Gastroesophageal sphincter (tissue), 4 donors: ENCODE data around the gene CFAP99. TPM values are rescaled to one million over a fixed set of nuclear protein-coding genes. Genes with fewer than 3 reads are reported as not detected.

Experiments used
- ATAC-seq: fragments of 150-250 bp; one replicate; pipeline ENCODE4 v1.9.1; 2016; ENCODE audit warnings: mild to moderate bottlenecking, moderate library complexity
- H3K27ac ChIP-seq, 4 donors: fragments of 200-600 bp; sonication (generic) in 3 of 4; 1 replicate in 3 of 4; 2 replicates in 1 of 4; pipeline ENCODE4 v1.5.1; 2016 to 2019
- H3K27me3 ChIP-seq: fragments of 200-600 bp; sonication (generic); one replicate; pipeline ENCODE4 v1.5.1; 2019
- H3K36me3 ChIP-seq, 2 donors: fragments of 200-600 bp; sonication (generic); one replicate each; pipeline ENCODE4 v1.5.1; 2019; ENCODE audit warnings: control low read depth in 1 of 2
- H3K4me1 ChIP-seq, 3 donors: fragments of 200-600 bp; sonication (generic); 1 replicate in 2 of 3; 2 replicates in 1 of 3; pipeline ENCODE4 v1.5.1; 2016 to 2019; ENCODE audit warnings: control low read depth in 2 of 3
- H3K4me3 ChIP-seq, 2 donors: fragments of 200-600 bp; sonication (generic); one replicate each; pipeline ENCODE4 v1.5.1; 2019; ENCODE audit warnings: mild to moderate bottlenecking in 1 of 2, moderate library complexity in 1 of 2
- H3K9me3 ChIP-seq, 3 donors: fragments of 200-600 bp; sonication (generic); one replicate each; pipeline ENCODE4 v1.5.1; 2017 to 2019; ENCODE audit warnings: control low read depth in 2 of 3
- EP300 ChIP-seq: sonication (generic); formaldehyde crosslinking; IDR thresholded peaks from one replicate; pipeline ENCODE4 v1.6.1; 2017; ENCODE audit warnings: antibody characterized with exemption, mild to moderate bottlenecking
- POLR2A ChIP-seq, 2 donors: fragments of 450-650 bp; IDR thresholded peaks; one replicate each; pipeline ENCODE4 v1.6.1; 2017; ENCODE audit warnings: antibody characterized with exemption in 2 of 2, mild to moderate bottlenecking in 2 of 2, moderate library complexity in 1 of 2
- POLR2AphosphoS5 ChIP-seq: sonication (generic); formaldehyde crosslinking; IDR thresholded peaks from one replicate; pipeline ENCODE4 v1.6.1; 2017; ENCODE audit warnings: antibody characterized with exemption
- WGBS, 2 donors: methylation state at CpG; one replicate each; pipeline ENCODE4 v1.1.5; 2018; ENCODE audit warnings: low coverage in 1 of 2; 5-methylcytosine and 5-hydroxymethylcytosine counted together
- total RNA-seq, 4 donors: library from RNA; depleted of rRNA; stranded (reverse); fragments of >200 nt; gene quantifications; one replicate each; pipeline ENCODE4 v1.1.0, GENCODE V29; 2016
- TF ChIP-seq, protein P1 (sequence below), 4 experiments: fragments of 200-600 bp in 2 of 4; fragments of 450-650 bp in 2 of 4; sonication (generic) in 1 of 4; IDR thresholded peaks; one replicate each; pipeline ENCODE4 v1.5.1; 2017 to 2019; ENCODE audit warnings: antibody characterized with exemption in 4 of 4, mild to moderate bottlenecking in 2 of 4, moderate library complexity in 2 of 4

CFAP99 gene
- total RNA-seq, 4 donors from 2014 or later: not detected

DNA sequence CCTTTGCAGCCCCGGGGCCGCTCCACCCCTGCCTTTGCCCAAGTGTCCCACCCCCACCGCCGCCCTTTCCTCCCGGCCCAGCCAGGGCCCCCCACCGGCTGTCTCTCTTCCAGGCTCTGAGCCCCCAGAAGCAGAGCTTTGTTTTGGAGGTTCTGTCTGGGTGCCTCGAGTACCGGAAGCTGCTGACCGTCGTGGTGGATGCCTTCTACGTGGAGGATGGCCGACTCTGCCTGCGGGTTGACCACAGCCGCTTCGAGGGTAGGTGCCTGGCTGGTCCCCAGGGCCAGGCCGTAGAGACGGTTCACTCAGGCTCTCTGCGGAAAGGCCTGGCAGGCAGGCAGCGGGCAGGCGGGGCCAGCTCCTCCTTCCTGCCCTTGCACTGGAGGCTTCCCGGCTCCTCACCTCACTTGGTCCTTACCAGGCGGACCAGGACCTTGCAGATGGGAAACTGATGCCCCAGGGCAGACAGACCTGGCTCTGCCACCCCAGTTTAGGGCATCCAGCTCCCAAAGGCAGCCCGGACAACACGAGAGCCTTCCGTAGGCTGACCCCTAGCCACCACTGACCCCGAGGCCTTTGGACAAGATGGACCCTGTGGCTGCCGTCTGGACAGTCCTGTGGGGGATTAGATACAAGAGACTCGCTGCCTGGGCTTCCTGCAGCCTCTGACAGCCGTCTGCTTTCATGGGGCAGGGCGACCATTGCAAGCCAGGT, 18.2 kb downstream of the CFAP99 start:
- no peak for ATAC-seq
- H3K36me3 ChIP-seq: no peaks in the 10 kb centered on the region
- peaks cover 20% of the 10 kb centered on the region for H3K27me3 ChIP-seq
- H3K9me3 ChIP-seq: no peaks in the 10 kb centered on the region
- TF ChIP-seq EP300 (no peak), POLR2AphosphoS5 (no peak), POLR2A (IDR thresholded peaks at IDR 0.05) (no peak)
- TF ChIP-seq, protein P1, sequence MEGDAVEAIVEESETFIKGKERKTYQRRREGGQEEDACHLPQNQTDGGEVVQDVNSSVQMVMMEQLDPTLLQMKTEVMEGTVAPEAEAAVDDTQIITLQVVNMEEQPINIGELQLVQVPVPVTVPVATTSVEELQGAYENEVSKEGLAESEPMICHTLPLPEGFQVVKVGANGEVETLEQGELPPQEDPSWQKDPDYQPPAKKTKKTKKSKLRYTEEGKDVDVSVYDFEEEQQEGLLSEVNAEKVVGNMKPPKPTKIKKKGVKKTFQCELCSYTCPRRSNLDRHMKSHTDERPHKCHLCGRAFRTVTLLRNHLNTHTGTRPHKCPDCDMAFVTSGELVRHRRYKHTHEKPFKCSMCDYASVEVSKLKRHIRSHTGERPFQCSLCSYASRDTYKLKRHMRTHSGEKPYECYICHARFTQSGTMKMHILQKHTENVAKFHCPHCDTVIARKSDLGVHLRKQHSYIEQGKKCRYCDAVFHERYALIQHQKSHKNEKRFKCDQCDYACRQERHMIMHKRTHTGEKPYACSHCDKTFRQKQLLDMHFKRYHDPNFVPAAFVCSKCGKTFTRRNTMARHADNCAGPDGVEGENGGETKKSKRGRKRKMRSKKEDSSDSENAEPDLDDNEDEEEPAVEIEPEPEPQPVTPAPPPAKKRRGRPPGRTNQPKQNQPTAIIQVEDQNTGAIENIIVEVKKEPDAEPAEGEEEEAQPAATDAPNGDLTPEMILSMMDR (IDR thresholded peaks at IDR 0.05): no peak
- WGBS, 2 donors: 70 to 80% methylated on average over 1 to 4 of the region's 30 CpGs
- no peak overlapping the region for H3K27ac ChIP-seq
- H3K4me1 ChIP-seq: no peaks in the 10 kb centered on the region
- H3K4me3 ChIP-seq: no peak overlapping the region

GRCh38 chr4:2437475-2438215, 18.9 kb downstream of the CFAP99 start:
- no peak for ATAC-seq
- Histone ChIP-seq H3K9me3 (no peaks in the 10 kb centered on the region), H3K4me1 (no peaks in the 10 kb centered on the region), H3K27ac (no peak overlapping the region), H3K27me3 (peaks cover 20% of the 10 kb centered on the region), H3K4me3 (no peak overlapping the region), H3K36me3 (no peaks in the 10 kb centered on the region)
- TF ChIP-seq EP300 (no peak), POLR2A (IDR thresholded peaks at IDR 0.05) (no peak), POLR2AphosphoS5 (no peak)
- TF ChIP-seq, protein P1 (IDR thresholded peaks at IDR 0.05): no peak
- WGBS, 2 donors: 76 to 81% methylated on average over 5 to 12 of the region's 25 CpGs

DNA sequence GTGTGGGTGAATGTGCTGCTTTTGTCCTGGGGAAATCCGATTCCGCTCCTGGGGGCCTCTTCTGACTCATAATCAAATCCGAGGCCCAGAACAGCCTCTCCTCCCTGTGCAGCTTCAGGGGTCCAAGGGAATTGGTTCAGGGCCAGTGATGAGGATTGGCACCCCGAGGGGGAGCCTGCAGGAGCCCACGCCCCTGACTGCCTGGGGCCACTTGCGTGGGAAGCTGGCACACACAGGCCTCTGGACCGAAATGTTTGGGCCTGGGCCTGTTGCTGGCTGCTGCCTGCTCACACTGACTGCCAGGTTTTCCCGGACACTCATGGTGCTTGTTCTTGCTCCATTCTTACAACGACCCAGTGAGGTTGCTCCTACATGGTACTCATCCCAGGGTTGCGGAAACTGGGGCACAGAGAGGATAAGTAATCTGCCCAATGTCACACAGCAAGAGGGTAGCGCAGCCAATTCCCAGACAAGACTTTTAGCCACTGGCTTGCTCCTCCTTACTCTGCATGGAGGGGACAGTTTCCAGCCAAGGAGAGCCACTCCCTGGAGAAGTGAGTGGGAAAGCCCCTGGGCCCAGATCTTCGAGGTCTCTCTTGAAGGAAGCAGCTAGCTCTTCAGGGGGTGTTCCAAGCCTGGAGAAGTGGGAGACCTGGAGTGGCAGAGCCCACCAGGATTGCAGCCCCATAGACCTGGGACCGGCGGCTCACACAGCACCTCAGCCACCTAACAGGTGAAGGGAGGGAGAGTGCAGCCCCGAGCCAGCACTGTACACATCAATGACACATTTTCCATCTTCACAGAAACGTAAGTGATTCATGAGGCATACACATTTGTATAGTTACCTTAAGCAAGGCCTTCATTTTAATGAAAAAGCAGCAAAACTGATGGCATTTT, 20.3 kb downstream of the CFAP99 start:
- no peaks in the 10 kb centered on the region for H3K36me3 ChIP-seq
- WGBS, 2 donors: 86 to 89% methylated on average over 3 to 5 of the region's 16 CpGs
- TF ChIP-seq, protein P1 (IDR thresholded peaks at IDR 0.05): no peak
- no peak overlapping the region for H3K4me3 ChIP-seq
- no peaks in the 10 kb centered on the region for H3K4me1 ChIP-seq
- H3K9me3 ChIP-seq: no peaks in the 10 kb centered on the region
- ATAC-seq: no peak
- H3K27me3 ChIP-seq: peaks cover 7% of the 10 kb centered on the region
- no peak overlapping the region for H3K27ac ChIP-seq

GRCh38 chr4:2441393-2442174, 22.8 kb downstream of the CFAP99 start:
- WGBS, 2 donors: 56 to 72% methylated on average over 2 to 3 of the region's 14 CpGs
- H3K27me3 ChIP-seq: peaks cover 7% of the 10 kb centered on the region
- no peak overlapping the region for H3K27ac ChIP-seq
- H3K9me3 ChIP-seq: no peaks in the 10 kb centered on the region
- peak; percentile 60 for ATAC-seq
- no peaks in the 10 kb centered on the region for H3K4me1 ChIP-seq
- no peak overlapping the region for H3K4me3 ChIP-seq
- TF ChIP-seq EP300 (no peak), POLR2A (IDR thresholded peaks at IDR 0.05) (no peak), POLR2AphosphoS5 (no peak)
- TF ChIP-seq, protein P1 (IDR thresholded peaks at IDR 0.05): peak in 3 of 4 experiments; percentile 30 to 72 (median 36)
- no peaks in the 10 kb centered on the region for H3K36me3 ChIP-seq
